ENCODE data around the gene USP10. TPM values are rescaled to one million over a fixed set of nuclear protein-coding genes. Genes with fewer than 3 reads are reported as not detected.

Gene USP10
- total RNA-seq, 2 donors from 2014 or later = 148 to 149 TPM

DNA sequence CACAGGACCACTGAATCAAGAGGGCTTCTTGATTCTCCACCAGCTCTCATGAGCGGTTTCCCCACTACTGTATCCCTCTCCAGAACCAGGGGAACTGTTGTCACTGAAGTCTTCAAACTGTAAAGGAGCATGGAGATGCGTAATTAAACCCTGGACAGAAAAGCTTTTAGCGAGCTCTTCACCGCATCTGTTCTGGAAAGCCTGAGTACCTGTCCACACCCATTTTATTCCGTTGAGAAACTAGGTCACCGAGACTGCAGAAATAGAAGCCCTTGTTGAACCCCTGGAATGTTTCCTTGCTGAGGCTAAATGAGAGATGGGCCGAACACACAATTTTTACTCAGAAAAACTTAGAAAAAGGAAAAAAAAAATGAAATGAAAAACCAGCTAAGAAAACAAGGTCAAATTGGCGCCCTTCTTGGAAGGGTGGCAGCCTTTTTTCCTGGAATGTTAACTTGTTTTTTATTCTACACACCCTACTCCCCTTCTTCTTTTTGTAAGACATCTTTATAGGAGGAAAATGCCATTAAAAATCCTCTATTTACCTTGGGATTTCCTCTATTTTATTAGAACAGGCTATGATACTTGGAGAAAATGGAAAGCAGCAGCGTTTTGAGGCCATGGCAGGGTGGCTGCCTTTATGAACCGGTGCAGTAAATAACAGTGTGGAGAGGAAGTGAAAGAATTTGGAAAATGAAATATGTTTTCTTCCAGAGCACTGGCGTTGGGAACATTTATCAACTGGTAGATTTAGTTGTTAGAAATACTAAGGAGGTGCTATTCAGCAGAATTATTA, 67.4 kb downstream of the USP10 start:
- Mint-ChIP-seq H3K27ac (peak overlapping the region; percentile 27), H3K4me1 (peaks cover 22% of the 10 kb centered on the region), H3K4me3 (no peak overlapping the region), H3K9me3 (no peaks in the 10 kb centered on the region), H3K36me3 (ENCODE audit: low read depth) (peaks cover 71% of the 10 kb centered on the region), H3K27me3 (ENCODE audit: insufficient read depth) (no peaks in the 10 kb centered on the region)
- DNase-seq = no peak
- Histone ChIP-seq H3K9ac (ENCODE audit: extremely low read depth, low read length, poor library complexity, severe bottlenecking) (no peak overlapping the region), H3K36me3 (ENCODE audit: control insufficient read depth, insufficient read depth, low read length) (peaks cover 88% of the 10 kb centered on the region), H3K9me3 (ENCODE audit: control insufficient read depth, low read length) (no peaks in the 10 kb centered on the region), H3K27ac (ENCODE audit: low read depth, low read length) (no peak overlapping the region), H3K4me3 (ENCODE audit: low read length) (no peak overlapping the region), H3K27me3 (ENCODE audit: control insufficient read depth, insufficient read depth, low read length, poor library complexity, severe bottlenecking) (no peaks in the 10 kb centered on the region), H3K4me1 (ENCODE audit: control insufficient read depth, insufficient read depth, low read length) (no peaks in the 10 kb centered on the region)
- TF ChIP-seq, protein P1, sequence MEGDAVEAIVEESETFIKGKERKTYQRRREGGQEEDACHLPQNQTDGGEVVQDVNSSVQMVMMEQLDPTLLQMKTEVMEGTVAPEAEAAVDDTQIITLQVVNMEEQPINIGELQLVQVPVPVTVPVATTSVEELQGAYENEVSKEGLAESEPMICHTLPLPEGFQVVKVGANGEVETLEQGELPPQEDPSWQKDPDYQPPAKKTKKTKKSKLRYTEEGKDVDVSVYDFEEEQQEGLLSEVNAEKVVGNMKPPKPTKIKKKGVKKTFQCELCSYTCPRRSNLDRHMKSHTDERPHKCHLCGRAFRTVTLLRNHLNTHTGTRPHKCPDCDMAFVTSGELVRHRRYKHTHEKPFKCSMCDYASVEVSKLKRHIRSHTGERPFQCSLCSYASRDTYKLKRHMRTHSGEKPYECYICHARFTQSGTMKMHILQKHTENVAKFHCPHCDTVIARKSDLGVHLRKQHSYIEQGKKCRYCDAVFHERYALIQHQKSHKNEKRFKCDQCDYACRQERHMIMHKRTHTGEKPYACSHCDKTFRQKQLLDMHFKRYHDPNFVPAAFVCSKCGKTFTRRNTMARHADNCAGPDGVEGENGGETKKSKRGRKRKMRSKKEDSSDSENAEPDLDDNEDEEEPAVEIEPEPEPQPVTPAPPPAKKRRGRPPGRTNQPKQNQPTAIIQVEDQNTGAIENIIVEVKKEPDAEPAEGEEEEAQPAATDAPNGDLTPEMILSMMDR (conservative IDR thresholded peaks at IDR 0.05) = no peak
- 81 to 88% methylated on average over 9 to 11 of the region's 11 CpGs for WGBS, 2 experiments (ENCODE audit: insufficient coverage in 1 of 2, insufficient read length in 1 of 2)

- 95 to 100% methylated on average over 1 to 4 of the region's 4 CpGs for WGBS, 2 experiments (ENCODE audit: insufficient coverage in 1 of 2, insufficient read length in 1 of 2)
- TF ChIP-seq, protein P1 (conservative IDR thresholded peaks at IDR 0.05) = no peak
- H3K4me3 Mint-ChIP-seq = no peak overlapping the region
- H3K9ac ChIP-seq (ENCODE audit: extremely low read depth, low read length, poor library complexity, severe bottlenecking) = no peak overlapping the region
- peaks cover 74% of the 10 kb centered on the region for H3K36me3 Mint-ChIP-seq (ENCODE audit: low read depth)
- peaks cover 89% of the 10 kb centered on the region for H3K36me3 ChIP-seq (ENCODE audit: control insufficient read depth, insufficient read depth, low read length)
- H3K4me1 ChIP-seq (ENCODE audit: control insufficient read depth, insufficient read depth, low read length) = no peaks in the 10 kb centered on the region
- DNase-seq = no peak
- H3K27me3 Mint-ChIP-seq (ENCODE audit: insufficient read depth) = no peaks in the 10 kb centered on the region
- no peak overlapping the region for H3K27ac ChIP-seq (ENCODE audit: low read depth, low read length)
- no peak overlapping the region for H3K27ac Mint-ChIP-seq
- no peaks in the 10 kb centered on the region for H3K27me3 ChIP-seq (ENCODE audit: control insufficient read depth, insufficient read depth, low read length, poor library complexity, severe bottlenecking)
- H3K4me3 ChIP-seq (ENCODE audit: low read length) = no peak overlapping the region
- H3K4me1 Mint-ChIP-seq = peaks cover 22% of the 10 kb centered on the region
- H3K9me3 ChIP-seq (ENCODE audit: control insufficient read depth, low read length) = no peaks in the 10 kb centered on the region
- H3K9me3 Mint-ChIP-seq = no peaks in the 10 kb centered on the region
Measured at GRCh38 chr16:84768061-84768807, 68.4 kb downstream of the USP10 start.

DNA sequence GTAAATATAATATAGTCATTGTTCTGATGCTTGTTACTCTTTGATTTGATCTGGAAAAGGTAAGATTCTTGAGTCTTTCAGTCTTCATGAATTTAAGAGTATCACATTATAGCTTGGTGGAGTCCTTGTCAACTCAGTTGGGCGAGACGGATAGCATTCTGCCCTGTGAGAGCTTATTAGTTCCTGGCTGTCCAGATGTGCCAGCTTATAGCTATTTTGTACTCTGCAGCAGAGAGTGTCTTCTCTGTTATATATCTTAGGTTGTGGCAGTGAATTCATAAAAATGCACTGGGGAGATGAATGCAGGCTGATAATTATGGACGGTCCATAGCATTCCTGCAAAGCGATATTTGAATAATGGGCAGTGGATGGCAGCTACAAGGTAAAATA, 69.0 kb downstream of the USP10 start:
- no peak for DNase-seq
- H3K36me3 Mint-ChIP-seq (ENCODE audit: low read depth) = peaks cover 74% of the 10 kb centered on the region
- no peak overlapping the region for H3K27ac Mint-ChIP-seq
- peaks cover 89% of the 10 kb centered on the region for H3K36me3 ChIP-seq (ENCODE audit: control insufficient read depth, insufficient read depth, low read length)
- H3K4me1 Mint-ChIP-seq = peaks cover 22% of the 10 kb centered on the region
- no peak overlapping the region for H3K9ac ChIP-seq (ENCODE audit: extremely low read depth, low read length, poor library complexity, severe bottlenecking)
- TF ChIP-seq, protein P1 (conservative IDR thresholded peaks at IDR 0.05) = no peak
- H3K4me3 Mint-ChIP-seq = no peak overlapping the region
- 96 to 100% methylated on average over 3 to 4 of the region's 4 CpGs for WGBS, 2 experiments (ENCODE audit: insufficient coverage in 1 of 2, insufficient read length in 1 of 2)
- H3K27ac ChIP-seq (ENCODE audit: low read depth, low read length) = no peak overlapping the region
- no peaks in the 10 kb centered on the region for H3K4me1 ChIP-seq (ENCODE audit: control insufficient read depth, insufficient read depth, low read length)
- H3K4me3 ChIP-seq (ENCODE audit: low read length) = no peak overlapping the region
- H3K9me3 ChIP-seq (ENCODE audit: control insufficient read depth, low read length) = no peaks in the 10 kb centered on the region
- no peaks in the 10 kb centered on the region for H3K27me3 Mint-ChIP-seq (ENCODE audit: insufficient read depth)
- no peaks in the 10 kb centered on the region for H3K9me3 Mint-ChIP-seq
- H3K27me3 ChIP-seq (ENCODE audit: control insufficient read depth, insufficient read depth, low read length, poor library complexity, severe bottlenecking) = no peaks in the 10 kb centered on the region
